HFF-Myc (cell line): ENCODE measurements around the gene CIT.
"Not testable (repeated sequence)": the region's sequence is repeated elsewhere in the genome, so short reads cannot be mapped to it uniquely, and the experiment has no call there.

Experiments
- DNase-seq: peaks from one replicate; pipeline ENCODE4 v3.0.0-alpha.2; 2011; ENCODE audit warnings: low read depth; ENCODE audit errors: extremely low read depth
- H3K4me3 ChIP-seq: replicated peaks from 2 replicates; pipeline ENCODE4 v1.5.1; 2011; ENCODE audit warnings: low read depth, mild to moderate bottlenecking, control low read depth, low read length
- TF ChIP-seq, protein P1 (sequence below): IDR thresholded peaks from 2 replicates; pipeline ENCODE4 v1.5.1; 2012; ENCODE audit warnings: mild to moderate bottlenecking, low read depth, low read length, control low read depth; ENCODE audit errors: missing control alignments

The CIT gene

DNA sequence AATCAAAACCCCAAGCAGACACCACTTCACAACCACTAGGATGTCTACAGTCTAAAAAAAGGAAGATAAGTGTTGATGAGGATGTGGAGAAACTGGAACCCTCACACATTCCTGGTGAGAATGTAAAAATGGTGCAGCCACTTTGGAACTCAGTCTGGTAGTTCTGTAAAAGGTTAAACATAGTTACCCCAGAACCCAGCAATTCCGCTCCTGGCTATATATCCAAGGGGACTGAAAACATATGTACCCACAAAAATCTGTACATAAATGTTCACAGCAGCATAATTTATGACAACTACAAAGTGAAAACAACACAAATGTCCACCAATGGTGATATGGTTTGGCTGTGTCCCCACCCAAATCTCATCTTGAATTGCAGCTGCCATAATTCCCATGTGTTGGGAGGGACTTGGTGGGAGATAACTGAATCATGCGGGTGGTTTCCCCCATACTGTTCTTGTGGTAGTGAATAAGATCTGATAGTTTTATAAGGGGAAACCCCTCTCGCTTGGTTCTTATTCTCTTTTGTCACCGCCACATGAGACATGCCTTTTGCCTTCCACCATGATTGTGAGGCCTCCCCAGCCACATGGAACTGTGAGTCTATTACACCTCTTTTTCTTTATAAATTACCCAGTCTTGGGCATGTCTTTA lies 162.4 kb downstream of the CIT start:
- no peak for DNase-seq
- no peak overlapping the region for H3K4me3 ChIP-seq
- TF ChIP-seq, protein P1, sequence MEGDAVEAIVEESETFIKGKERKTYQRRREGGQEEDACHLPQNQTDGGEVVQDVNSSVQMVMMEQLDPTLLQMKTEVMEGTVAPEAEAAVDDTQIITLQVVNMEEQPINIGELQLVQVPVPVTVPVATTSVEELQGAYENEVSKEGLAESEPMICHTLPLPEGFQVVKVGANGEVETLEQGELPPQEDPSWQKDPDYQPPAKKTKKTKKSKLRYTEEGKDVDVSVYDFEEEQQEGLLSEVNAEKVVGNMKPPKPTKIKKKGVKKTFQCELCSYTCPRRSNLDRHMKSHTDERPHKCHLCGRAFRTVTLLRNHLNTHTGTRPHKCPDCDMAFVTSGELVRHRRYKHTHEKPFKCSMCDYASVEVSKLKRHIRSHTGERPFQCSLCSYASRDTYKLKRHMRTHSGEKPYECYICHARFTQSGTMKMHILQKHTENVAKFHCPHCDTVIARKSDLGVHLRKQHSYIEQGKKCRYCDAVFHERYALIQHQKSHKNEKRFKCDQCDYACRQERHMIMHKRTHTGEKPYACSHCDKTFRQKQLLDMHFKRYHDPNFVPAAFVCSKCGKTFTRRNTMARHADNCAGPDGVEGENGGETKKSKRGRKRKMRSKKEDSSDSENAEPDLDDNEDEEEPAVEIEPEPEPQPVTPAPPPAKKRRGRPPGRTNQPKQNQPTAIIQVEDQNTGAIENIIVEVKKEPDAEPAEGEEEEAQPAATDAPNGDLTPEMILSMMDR = no peak

DNA sequence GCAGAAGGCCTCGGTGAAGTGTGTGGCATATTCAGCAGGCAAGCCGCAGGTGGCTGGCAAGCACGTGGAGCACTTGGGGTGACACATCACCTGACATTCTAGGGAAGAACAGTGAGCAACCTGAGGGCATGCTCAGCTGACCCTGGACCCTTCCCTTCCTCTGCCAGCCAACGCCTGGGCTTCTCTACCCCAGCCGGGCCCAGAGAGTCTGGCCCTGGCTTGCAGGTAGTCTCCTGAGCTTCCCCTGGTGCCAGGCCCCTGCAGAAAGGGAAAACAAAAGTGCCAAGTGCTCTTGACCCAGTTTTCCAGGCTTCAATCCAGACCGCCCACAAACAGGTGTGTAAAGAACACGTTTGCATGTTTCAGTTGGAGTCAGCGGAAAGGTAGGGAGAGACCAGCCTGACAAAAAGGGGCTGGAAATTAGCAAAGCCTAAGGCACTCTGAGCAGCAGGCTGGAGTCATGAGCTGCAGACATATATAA lies 163.5 kb downstream of the CIT start:
- H3K4me3 ChIP-seq = no peak overlapping the region
- no peak for DNase-seq
- TF ChIP-seq, protein P1 = no peak

- no peak for DNase-seq
- TF ChIP-seq, protein P1 = no peak
These were observed 164.4 kb downstream of the CIT start for GRCh38 chr12:119712721-119713120.

GRCh38 chr12:119711693-119712092 lies 165.4 kb downstream of the CIT start:
- no peak for DNase-seq
- no peak overlapping the region for H3K4me3 ChIP-seq
- TF ChIP-seq, protein P1 = no peak

More at GRCh38 chr12:119712721-119713120, 164.4 kb downstream of the CIT start:
- H3K4me3 ChIP-seq = no peak overlapping the region

DNA sequence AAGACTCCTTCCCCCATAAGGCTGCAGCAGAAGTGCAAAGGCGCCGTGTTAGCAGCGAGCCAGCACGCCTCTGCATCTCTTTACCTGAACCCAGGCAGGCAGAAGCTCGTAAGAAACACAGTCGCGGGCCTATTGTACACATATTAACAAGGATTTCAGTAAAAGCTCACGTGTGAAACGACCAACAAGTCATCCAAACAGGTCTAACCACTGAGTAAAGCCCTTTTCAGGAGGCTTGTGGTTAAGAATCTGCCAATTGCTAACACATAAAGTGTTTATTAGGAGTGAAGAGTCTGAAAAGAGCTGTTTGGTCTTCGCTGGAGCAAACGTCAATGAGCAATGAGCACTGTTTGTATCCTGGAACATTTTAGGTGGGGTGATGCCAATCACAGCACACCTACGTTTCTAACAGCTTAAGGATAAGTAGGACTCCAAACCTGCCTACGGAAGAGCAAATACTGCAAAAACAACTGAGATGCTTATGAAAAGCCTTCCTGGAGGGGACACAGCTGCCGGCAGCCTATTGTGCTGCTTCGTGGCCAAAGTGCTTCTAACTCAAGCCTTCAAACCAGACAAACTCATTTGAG lies 166.1 kb downstream of the CIT start:
- no peak for DNase-seq
- H3K4me3 ChIP-seq = no peak overlapping the region
- TF ChIP-seq, protein P1 = no peak

- no peak for DNase-seq
- TF ChIP-seq, protein P1 = no peak
- no peak overlapping the region for H3K4me3 ChIP-seq
These were observed 166.7 kb downstream of the CIT start for GRCh38 chr12:119710374-119710964.

- H3K4me3 ChIP-seq, DNase-seq: not testable (repeated sequence)
These were observed 170.7 kb downstream of the CIT start for GRCh38 chr12:119706427-119706826.
